Suprapubic skin (tissue), 4 donors: ENCODE results near the gene STYXL2.

ENCODE experiments used
- EP300 ChIP-seq: sonication (generic); formaldehyde crosslinking; IDR thresholded peaks from one replicate; pipeline ENCODE4 v1.6.1; 2017; ENCODE audit warnings: antibody characterized with exemption
- POLR2A ChIP-seq, 2 donors: fragments of 450-650 bp; IDR thresholded peaks; one replicate each; pipeline ENCODE4 v1.6.1; 2017; ENCODE audit warnings: antibody characterized with exemption in 2 of 2, mild to moderate bottlenecking in 2 of 2, moderate library complexity in 2 of 2
- POLR2AphosphoS5 ChIP-seq, 3 donors: sonication (generic); formaldehyde crosslinking; IDR thresholded peaks; one replicate each; pipeline ENCODE4 v1.6.1; 2017; ENCODE audit warnings: antibody characterized with exemption in 3 of 3
- TF ChIP-seq, protein P1 (sequence below), 2 donors: fragments of 200-600 bp in 1 of 2; fragments of 450-650 bp in 1 of 2; sonication (generic) in 1 of 2; IDR thresholded peaks; one replicate each; pipeline ENCODE4 v1.5.1; 2016 to 2019; ENCODE audit warnings: antibody characterized with exemption in 2 of 2, mild to moderate bottlenecking in 1 of 2, moderate library complexity in 1 of 2

DNA sequence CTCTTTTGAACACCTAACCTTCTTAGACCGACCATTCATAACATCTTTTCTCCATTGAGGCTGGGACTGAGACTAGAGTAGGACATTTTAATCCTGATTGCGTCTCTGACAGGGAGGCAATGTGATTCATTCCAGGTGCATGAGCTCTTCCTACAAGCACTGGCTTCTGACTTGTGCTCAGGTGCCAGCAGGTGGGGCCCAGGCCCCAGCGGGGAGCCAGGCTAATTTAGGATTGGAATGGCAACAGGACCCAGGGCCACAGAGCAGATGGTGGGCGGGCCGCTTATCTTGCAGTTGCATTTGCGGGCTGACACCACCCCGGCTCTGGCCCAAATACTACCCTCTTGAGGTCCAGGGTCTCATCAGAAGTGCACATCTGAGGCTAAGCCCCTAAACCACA, 7.8 kb upstream of the STYXL2 start:
- TF ChIP-seq POLR2A (IDR thresholded peaks at IDR 0.05), result no peak
- TF ChIP-seq, protein P1, sequence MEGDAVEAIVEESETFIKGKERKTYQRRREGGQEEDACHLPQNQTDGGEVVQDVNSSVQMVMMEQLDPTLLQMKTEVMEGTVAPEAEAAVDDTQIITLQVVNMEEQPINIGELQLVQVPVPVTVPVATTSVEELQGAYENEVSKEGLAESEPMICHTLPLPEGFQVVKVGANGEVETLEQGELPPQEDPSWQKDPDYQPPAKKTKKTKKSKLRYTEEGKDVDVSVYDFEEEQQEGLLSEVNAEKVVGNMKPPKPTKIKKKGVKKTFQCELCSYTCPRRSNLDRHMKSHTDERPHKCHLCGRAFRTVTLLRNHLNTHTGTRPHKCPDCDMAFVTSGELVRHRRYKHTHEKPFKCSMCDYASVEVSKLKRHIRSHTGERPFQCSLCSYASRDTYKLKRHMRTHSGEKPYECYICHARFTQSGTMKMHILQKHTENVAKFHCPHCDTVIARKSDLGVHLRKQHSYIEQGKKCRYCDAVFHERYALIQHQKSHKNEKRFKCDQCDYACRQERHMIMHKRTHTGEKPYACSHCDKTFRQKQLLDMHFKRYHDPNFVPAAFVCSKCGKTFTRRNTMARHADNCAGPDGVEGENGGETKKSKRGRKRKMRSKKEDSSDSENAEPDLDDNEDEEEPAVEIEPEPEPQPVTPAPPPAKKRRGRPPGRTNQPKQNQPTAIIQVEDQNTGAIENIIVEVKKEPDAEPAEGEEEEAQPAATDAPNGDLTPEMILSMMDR (IDR thresholded peaks at IDR 0.05), result no peak
- TF ChIP-seq POLR2AphosphoS5 (IDR thresholded peaks at IDR 0.05), result no peak
- TF ChIP-seq EP300, result no peak
